ENCODE results near the gene HOXA9.

Gene HOXA9

GRCh38 chr7:27187475-27188385 lies 22.4 kb upstream of the HOXA9 start:
- DNase-seq (ENCODE audit: low spot score) = no peak

- no peak for DNase-seq (ENCODE audit: low spot score)
Observed at GRCh38 chr7:27186668-27187474, 21.5 kb upstream of the HOXA9 start.

GRCh38 chr7:27185854-27186667 lies 20.7 kb upstream of the HOXA9 start:
- no peak for DNase-seq (ENCODE audit: low spot score)

- DNase-seq (ENCODE audit: low spot score) = no peak
Observed at GRCh38 chr7:27185013-27185853, 19.9 kb upstream of the HOXA9 start, which contains the start of gene HOXA11. Gene HOXA11, minus strand, starts transcription at chr7:27185232. Its CDS starts 88 bp downstream, at chr7:27185144.

GRCh38 chr7:27184337-27185012 lies 19.1 kb upstream of the HOXA9 start:
- DNase-seq (ENCODE audit: low spot score) = no peak

GRCh38 chr7:27183682-27184336 lies 18.5 kb upstream of the HOXA9 start:
- peak; percentile 65 for DNase-seq (ENCODE audit: low spot score)

- no peak for DNase-seq (ENCODE audit: low spot score)
Observed at GRCh38 chr7:27182861-27183681, 17.7 kb upstream of the HOXA9 start.

- DNase-seq (ENCODE audit: low spot score) = no peak
Observed at GRCh38 chr7:27182285-27182841, 17.0 kb upstream of the HOXA9 start.

- no peak for DNase-seq (ENCODE audit: low spot score)
Observed at GRCh38 chr7:27181795-27182275, 16.5 kb upstream of the HOXA9 start.

GRCh38 chr7:27180431-27181420 lies 15.4 kb upstream of the HOXA9 start:
- DNase-seq (ENCODE audit: low spot score) = no peak

- DNase-seq (ENCODE audit: low spot score) = peak; percentile 85
Observed at GRCh38 chr7:27179503-27180430, 14.4 kb upstream of the HOXA9 start.

GRCh38 chr7:27179030-27179429 lies 13.7 kb upstream of the HOXA9 start:
- no peak for DNase-seq (ENCODE audit: low spot score)

GRCh38 chr7:27178366-27178765 lies 13.0 kb upstream of the HOXA9 start:
- no peak for DNase-seq (ENCODE audit: low spot score)

GRCh38 chr7:27177795-27178320 lies 12.5 kb upstream of the HOXA9 start:
- DNase-seq (ENCODE audit: low spot score) = no peak

- DNase-seq (ENCODE audit: low spot score) = no peak
Observed at GRCh38 chr7:27176962-27177794, 11.8 kb upstream of the HOXA9 start.

Measured in D341Med (cell line).